H1 (cell line): ENCODE measurements around the gene ZNF8. TPM values are rescaled to one million over a fixed set of nuclear protein-coding genes. Genes with fewer than 3 reads are reported as not detected.

Source experiments
- HDAC2 ChIP-seq, 2 experiments: fragments of 300-600 bp in 1 of 2; sonication (generic) in 1 of 2; IDR thresholded peaks; 2 replicates each; pipeline ENCODE4 v1.6.1; 2011 to 2012; ENCODE audit warnings: low read depth in 2 of 2, low read length in 2 of 2, mild to moderate bottlenecking in 2 of 2, moderate library complexity in 2 of 2, borderline replicate concordance in 1 of 2, inconsistent platforms in 1 of 2
- SAP30 ChIP-seq: fragments of 300-600 bp; sonication (generic); IDR thresholded peaks from 2 replicates; pipeline ENCODE4 v1.7.1; 2012; ENCODE audit warnings: low read length, moderate library complexity, mild to moderate bottlenecking, inconsistent platforms; ENCODE audit not compliant: insufficient read depth, insufficient replicate concordance
- polyA plus RNA-seq, 7 experiments: library from polyadenylated mRNA; depleted of rRNA in 3 of 7; stranded (reverse) in 5 of 7; unstranded in 2 of 7; fragments of >200 nt in 5 of 7; fragments of 200-250 nt in 2 of 7; gene quantifications; 1 replicate in 5 of 7; 2 replicates in 1 of 7; 4 replicates in 1 of 7; pipeline versions ENCODE4 v1.2.1 to v1.2.3, GENCODE V29; 2011 to 2013; ENCODE audit warnings: missing spikeins in 2 of 7, mixed read lengths in 2 of 7
- total RNA-seq: library from RNA; stranded (reverse); fragmentation: NEBNext Ultra II Directional; extraction: Animal tissue kit (Norgen Biotek cat#: 25700); gene quantifications from 2 replicates; pipeline ENCODE4 v1.2.1, GENCODE V29; 2021

ZNF8 gene
- total and polyA plus RNA-seq, 2 of the 8 experiments (the other 6 are each of a cell fraction or from before 2014, with no cell fraction given) = 9.2 to 21.5 TPM

- TF ChIP-seq HDAC2 (IDR thresholded peaks at IDR 0.05; ENCODE audit: borderline replicate concordance in 1 of 2, low read depth in 2 of 2, low read length in 2 of 2) (peak in 1 of 2 experiments; percentile 87; a peak in 2 of 4 replicates), SAP30 (peak; percentile 96)
- TF ChIP-seq, all 59 proteins: peak for 22
Observed at GRCh38 chr19:58326914-58327726, 48.4 kb downstream of the ZNF8 start, which contains the start of gene ZSCAN22 (continued).
